Natural killer cell (primary cell): ENCODE measurements around the gene NFS1. TPM values are rescaled to one million over a fixed set of nuclear protein-coding genes. Genes with fewer than 3 reads are reported as not detected.

Experiments
- ATAC-seq, 3 donors: fragments of 150-1000 bp in 2 of 3; fragments of 200-7000 bp in 1 of 3; cut with Tn5 transposase; 1 replicate in 1 of 3; 2 replicates in 2 of 3; pipeline ENCODE4 v1.10.0; 2021; ENCODE audit warnings: mild to moderate bottlenecking in 2 of 3, moderate library complexity in 2 of 3
- DNase-seq, 2 donors: peaks; one replicate each; pipeline versions ENCODE4 v3.0.0 to v3.0.0-alpha.2; 2013 to 2021; ENCODE audit warnings: mixed read lengths in 1 of 2
- H3K27ac ChIP-seq: one replicate; pipeline ENCODE4 v1.5.1; 2013; ENCODE audit warnings: mild to moderate bottlenecking, low read length
- H3K27me3 ChIP-seq: one replicate; pipeline ENCODE4 v1.6.1; 2013; ENCODE audit warnings: low read length; ENCODE audit not compliant: control insufficient read depth, insufficient read depth
- H3K36me3 ChIP-seq: one replicate; pipeline ENCODE4 v1.6.1; 2013; ENCODE audit warnings: low read length; ENCODE audit not compliant: control insufficient read depth, insufficient read depth
- H3K4me1 ChIP-seq: one replicate; pipeline ENCODE4 v1.6.1; 2013; ENCODE audit warnings: low read length; ENCODE audit not compliant: control insufficient read depth, insufficient read depth
- H3K4me3 ChIP-seq: one replicate; pipeline ENCODE4 v1.5.1; 2013; ENCODE audit warnings: low read length
- H3K9me3 ChIP-seq: one replicate; pipeline ENCODE4 v1.6.1; 2013; ENCODE audit warnings: low read length; ENCODE audit not compliant: control insufficient read depth, insufficient read depth
- H3K27ac Mint-ChIP-seq, 2 donors: one replicate each; pipeline ENCODE4 v1.8.0; 2022; ENCODE audit warnings: mild to moderate bottlenecking in 2 of 2, mixed read lengths in 2 of 2, moderate library complexity in 1 of 2
- H3K27me3 Mint-ChIP-seq, 2 donors: one replicate each; pipeline ENCODE4 v1.8.0; 2022; ENCODE audit warnings: low read depth in 2 of 2, mixed read lengths in 2 of 2
- H3K36me3 Mint-ChIP-seq: one replicate; pipeline ENCODE4 v1.8.0; 2022; ENCODE audit warnings: mixed read lengths
- H3K4me1 Mint-ChIP-seq, 2 donors: one replicate each; pipeline ENCODE4 v1.8.0; 2022; ENCODE audit warnings: mixed read lengths in 2 of 2
- H3K4me3 Mint-ChIP-seq: one replicate; pipeline ENCODE4 v1.8.0; 2022; ENCODE audit warnings: mild to moderate bottlenecking, moderate library complexity, mixed read lengths
- H3K9me3 Mint-ChIP-seq, 2 donors: one replicate each; pipeline ENCODE4 v1.8.0; 2022; ENCODE audit warnings: mixed read lengths in 2 of 2
- WGBS: methylation state at CpG from one replicate; pipeline ENCODE4 v1.1.7; 2013; ENCODE audit warnings: missing lambda C conversion rate; ENCODE audit not compliant: insufficient coverage; 5-methylcytosine and 5-hydroxymethylcytosine counted together
- intact Hi-C: fragments of 100-400 bp; cut with micrococcal nuclease; formaldehyde crosslinking; loops from one replicate; pipeline ENCODE4 v1.14.2; 2022
- total RNA-seq, 4 donors: library from RNA; stranded (reverse); fragments of 120-200 nt in 1 of 4; gene quantifications; one replicate each; pipeline versions ENCODE4 v1.2.3 to v1.2.4, GENCODE V29; 2013 to 2022
- TF ChIP-seq, protein P1 (sequence below): fragments of 200-600 bp; IDR thresholded peaks from one replicate; pipeline ENCODE4 v1.8.0; 2022; ENCODE audit warnings: antibody characterized with exemption

NFS1 gene
- total RNA-seq, 3 donors from 2014 or later (not counting 1 experiment from before 2014, with no cell fraction given), result 11.3 to 20.8 (median 16.0) TPM

DNA sequence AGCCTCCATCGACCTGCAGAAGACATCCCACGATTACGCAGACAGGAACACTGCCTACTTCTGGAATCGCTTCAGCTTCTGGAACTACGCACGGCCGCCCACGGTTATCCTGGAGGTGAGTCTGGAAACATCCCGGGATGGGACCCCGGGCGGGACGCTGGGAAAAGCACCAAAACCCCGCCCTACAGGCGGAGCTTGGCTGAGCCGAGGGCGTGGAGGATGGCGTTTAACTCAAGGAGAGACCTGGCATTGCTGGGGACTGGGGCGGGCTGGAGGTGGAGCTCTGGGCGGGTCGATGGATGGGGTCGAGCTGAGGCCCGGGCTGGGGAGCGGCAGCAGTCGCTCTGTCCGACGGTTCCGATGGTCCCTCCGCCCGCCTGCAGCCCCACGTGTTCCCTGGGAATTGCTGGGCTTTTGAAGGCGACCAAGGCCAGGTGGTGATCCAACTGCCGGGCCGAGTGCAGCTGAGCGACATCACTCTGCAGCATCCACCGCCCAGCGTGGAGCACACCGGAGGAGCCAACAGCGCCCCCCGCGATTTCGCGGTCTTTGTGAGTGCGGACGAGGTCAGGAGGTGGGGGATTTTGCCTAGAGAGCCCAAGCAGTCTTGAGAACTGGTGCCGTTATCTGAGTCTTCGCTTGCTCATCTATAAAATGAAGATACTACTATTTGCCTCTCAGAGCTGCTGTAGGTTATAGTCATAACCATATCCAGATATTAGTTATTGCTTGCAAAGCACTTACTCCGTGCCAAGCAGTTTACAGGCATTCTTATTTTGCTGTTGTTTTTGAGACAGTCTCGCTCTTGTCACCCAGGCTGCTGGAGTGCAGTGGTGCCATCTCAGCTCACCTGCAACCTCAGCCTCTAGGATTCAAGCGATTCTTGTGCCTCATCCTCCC is 79.7 kb downstream of the NFS1 start:
- no peaks in the 10 kb centered on the region for H3K9me3 Mint-ChIP-seq
- 5% methylated on average over 49 of the region's 49 CpGs for WGBS
- DNase-seq, result peak; percentile 71 to 90
- intact Hi-C loops, result loop anchor here (1.0 to 10.0 kb wide), 5 partner anchors 18 to 365 kb away; partner anchors contain the start of gene ERGIC3
- H3K27me3 Mint-ChIP-seq, result peaks cover 0 to 2% of the 10 kb centered on the region in 2 donors
- peak; percentile 18 to 22 (median 22) for ATAC-seq
- Histone ChIP-seq H3K36me3 (peaks cover 5% of the 10 kb centered on the region), H3K27me3 (peaks cover 10% of the 10 kb centered on the region), H3K9me3 (no peaks in the 10 kb centered on the region), H3K27ac (no peak overlapping the region), H3K4me1 (peaks cover 40% of the 10 kb centered on the region), H3K4me3 (peak overlapping the region; percentile 44)
- peaks cover 23 to 45% of the 10 kb centered on the region in 2 donors for H3K4me1 Mint-ChIP-seq
- TF ChIP-seq, protein P1, sequence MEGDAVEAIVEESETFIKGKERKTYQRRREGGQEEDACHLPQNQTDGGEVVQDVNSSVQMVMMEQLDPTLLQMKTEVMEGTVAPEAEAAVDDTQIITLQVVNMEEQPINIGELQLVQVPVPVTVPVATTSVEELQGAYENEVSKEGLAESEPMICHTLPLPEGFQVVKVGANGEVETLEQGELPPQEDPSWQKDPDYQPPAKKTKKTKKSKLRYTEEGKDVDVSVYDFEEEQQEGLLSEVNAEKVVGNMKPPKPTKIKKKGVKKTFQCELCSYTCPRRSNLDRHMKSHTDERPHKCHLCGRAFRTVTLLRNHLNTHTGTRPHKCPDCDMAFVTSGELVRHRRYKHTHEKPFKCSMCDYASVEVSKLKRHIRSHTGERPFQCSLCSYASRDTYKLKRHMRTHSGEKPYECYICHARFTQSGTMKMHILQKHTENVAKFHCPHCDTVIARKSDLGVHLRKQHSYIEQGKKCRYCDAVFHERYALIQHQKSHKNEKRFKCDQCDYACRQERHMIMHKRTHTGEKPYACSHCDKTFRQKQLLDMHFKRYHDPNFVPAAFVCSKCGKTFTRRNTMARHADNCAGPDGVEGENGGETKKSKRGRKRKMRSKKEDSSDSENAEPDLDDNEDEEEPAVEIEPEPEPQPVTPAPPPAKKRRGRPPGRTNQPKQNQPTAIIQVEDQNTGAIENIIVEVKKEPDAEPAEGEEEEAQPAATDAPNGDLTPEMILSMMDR, result peak; percentile 55
- H3K27ac Mint-ChIP-seq, result peak overlapping the region; percentile 34 to 99
- peak overlapping the region; percentile 86 for H3K4me3 Mint-ChIP-seq
- H3K36me3 Mint-ChIP-seq, result no peaks in the 10 kb centered on the region

DNA sequence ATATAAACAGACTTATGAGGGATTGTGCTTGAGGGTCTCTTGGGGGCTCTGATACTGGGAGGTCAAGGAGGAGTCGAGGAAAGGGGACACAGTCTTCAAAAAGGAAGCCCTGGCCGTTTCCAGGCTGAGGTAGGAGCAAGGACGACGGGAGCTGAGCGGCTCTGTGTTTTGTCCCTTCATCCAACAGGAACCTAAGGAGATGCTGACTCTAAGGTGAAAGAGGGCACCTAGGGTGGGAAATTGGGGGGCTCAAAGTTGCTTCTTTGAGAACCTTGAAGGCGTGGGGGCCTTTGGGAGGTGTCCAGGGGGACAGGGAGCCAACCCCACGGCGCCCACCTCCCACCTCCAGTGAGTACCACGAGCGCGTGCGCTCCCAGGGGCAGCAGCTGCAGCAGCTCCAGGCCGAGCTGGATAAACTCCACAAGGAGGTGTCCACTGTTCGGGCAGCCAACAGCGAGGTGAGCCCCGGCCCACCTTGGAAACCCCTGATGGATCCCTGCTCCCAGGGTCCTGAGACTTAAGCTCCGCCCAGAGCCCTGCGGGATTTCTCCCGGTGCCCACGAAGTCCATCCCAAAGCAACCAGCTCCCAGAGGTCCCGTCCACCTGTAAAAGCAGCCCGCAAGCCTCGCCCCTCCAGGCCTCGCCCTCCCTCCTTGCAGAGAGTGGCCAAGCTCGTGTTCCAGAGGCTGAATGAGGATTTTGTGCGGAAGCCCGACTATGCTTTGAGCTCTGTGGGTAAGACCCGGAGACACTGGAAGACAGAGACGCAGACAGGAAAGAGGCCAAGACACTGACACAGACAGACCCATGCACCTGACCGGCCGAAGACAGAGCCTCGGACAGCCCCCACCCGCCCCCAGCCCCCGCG is 80.7 kb downstream of the NFS1 start:
- intact Hi-C loops, result loop anchor here (1.0 to 10.0 kb wide), 6 partner anchors 17 to 364 kb away; partner anchors contain the start of gene ERGIC3
- Mint-ChIP-seq H3K27ac (peak overlapping the region; percentile 68 to 99), H3K4me3 (peak overlapping the region; percentile 86), H3K27me3 (peaks cover 0 to 3% of the 10 kb centered on the region in 2 donors), H3K36me3 (no peaks in the 10 kb centered on the region), H3K9me3 (no peaks in the 10 kb centered on the region), H3K4me1 (peaks cover 27 to 45% of the 10 kb centered on the region in 2 donors)
- Histone ChIP-seq H3K27ac (no peak overlapping the region), H3K9me3 (no peaks in the 10 kb centered on the region), H3K4me3 (peak overlapping the region; percentile 44), H3K27me3 (peaks cover 10% of the 10 kb centered on the region), H3K36me3 (peaks cover 5% of the 10 kb centered on the region), H3K4me1 (peaks cover 40% of the 10 kb centered on the region)
- 13% methylated on average over 35 of the region's 35 CpGs for WGBS
- ATAC-seq (no peak), DNase-seq (peak in 1 of 2 donors; percentile 59)
- TF ChIP-seq, protein P1, result no peak

Other genes with a start within 250 kb of the NFS1 start
- 10 to 100 TPM; 61.5 to 91.8 (median 80.8) TPM for gene CEP250, start 243.8 kb downstream of the NFS1 start, total RNA-seq
- not detected for gene C20orf173, start 169.7 kb downstream of the NFS1 start, total RNA-seq
- 100 to 1,000 TPM; 128 to 130 (median 129) TPM for gene ERGIC3, start 157.3 kb downstream of the NFS1 start, total RNA-seq
- gene SPAG4, start 83.5 kb downstream of the NFS1 start, total RNA-seq, result 10 to 100 TPM; 11.2 to 16.2 (median 11.9) TPM
- gene CPNE1, start 34.5 kb downstream of the NFS1 start, total RNA-seq, result 100 to 1,000 TPM; 298 to 342 (median 334) TPM
- 100 to 1,000 TPM in 1 of 3 donors, 10 to 100 TPM in 2; 80.9 to 112 (median 89.4) TPM for gene RBM12, start 34.5 kb downstream of the NFS1 start, total RNA-seq
- gene ROMO1, start 53 bp upstream of the NFS1 start, total RNA-seq, result 10 to 100 TPM; 38.3 to 49.7 (median 40.5) TPM
- 1,000 to 10,000 TPM; 1,431 to 1,555 (median 1,445) TPM for gene RBM39, start 42.9 kb upstream of the NFS1 start, total RNA-seq
- gene PHF20, start 72.7 kb upstream of the NFS1 start, total RNA-seq, result 100 to 1,000 TPM; 151 to 165 (median 161) TPM